22Rv1 (cell line): Measurements from ENCODE around the gene GMDS.

Experiments used
- ZFX ChIP-seq: fragments of 450-650 bp; IDR thresholded peaks from 2 replicates; pipeline ENCODE4 v1.6.1; 2017; ENCODE audit warnings: antibody characterized with exemption, borderline replicate concordance
- TF ChIP-seq, protein P1 (sequence below): fragments of 450-650 bp; IDR thresholded peaks from 2 replicates; pipeline ENCODE4 v1.5.1; 2017; ENCODE audit warnings: mild to moderate bottlenecking

DNA sequence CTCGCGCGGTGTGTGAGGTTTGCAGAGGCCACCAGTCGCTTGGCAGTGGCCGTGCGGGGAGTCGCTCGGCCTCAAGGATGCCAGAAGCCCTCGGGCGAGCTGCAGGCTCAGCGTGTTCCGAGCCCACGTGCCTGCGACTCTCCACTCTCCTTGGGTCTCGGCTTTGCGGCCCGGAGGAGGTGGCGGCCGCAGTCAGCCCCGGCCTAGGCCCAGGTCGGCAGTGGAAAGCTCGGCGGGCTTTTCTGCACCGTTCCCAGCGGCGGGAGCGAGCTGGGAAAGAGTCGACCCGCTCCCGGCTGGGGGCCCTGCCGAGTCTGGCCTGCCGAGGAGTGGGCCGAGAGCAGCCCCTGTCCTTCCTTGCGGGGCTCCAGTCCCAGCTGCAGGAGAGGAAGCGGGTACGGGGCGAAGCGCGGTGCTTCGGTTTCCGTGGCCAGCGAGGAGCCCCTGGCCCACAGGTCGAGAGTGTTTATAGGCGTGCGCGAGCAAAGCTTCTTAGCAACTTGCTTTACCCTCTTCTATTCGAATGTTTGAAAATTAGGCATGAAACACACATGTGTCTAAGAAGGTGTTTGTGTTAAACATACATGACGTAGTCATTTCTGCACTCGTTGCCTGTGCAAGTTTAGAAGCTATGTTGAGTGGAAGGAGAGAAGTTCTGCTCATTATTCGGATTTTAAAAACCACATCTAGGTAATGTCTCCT is 630.1 kb downstream of the GMDS start:
- TF ChIP-seq, protein P1, sequence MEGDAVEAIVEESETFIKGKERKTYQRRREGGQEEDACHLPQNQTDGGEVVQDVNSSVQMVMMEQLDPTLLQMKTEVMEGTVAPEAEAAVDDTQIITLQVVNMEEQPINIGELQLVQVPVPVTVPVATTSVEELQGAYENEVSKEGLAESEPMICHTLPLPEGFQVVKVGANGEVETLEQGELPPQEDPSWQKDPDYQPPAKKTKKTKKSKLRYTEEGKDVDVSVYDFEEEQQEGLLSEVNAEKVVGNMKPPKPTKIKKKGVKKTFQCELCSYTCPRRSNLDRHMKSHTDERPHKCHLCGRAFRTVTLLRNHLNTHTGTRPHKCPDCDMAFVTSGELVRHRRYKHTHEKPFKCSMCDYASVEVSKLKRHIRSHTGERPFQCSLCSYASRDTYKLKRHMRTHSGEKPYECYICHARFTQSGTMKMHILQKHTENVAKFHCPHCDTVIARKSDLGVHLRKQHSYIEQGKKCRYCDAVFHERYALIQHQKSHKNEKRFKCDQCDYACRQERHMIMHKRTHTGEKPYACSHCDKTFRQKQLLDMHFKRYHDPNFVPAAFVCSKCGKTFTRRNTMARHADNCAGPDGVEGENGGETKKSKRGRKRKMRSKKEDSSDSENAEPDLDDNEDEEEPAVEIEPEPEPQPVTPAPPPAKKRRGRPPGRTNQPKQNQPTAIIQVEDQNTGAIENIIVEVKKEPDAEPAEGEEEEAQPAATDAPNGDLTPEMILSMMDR, result no peak
- no peak for TF ChIP-seq ZFX
